K562 (cell line): Measurements from ENCODE around the gene ARID3C. TPM values are rescaled to one million over a fixed set of nuclear protein-coding genes. Genes with fewer than 3 reads are reported as not detected.

ENCODE experiments used
- ATAC-seq: fragments of 200-7000 bp; cut with Tn5 transposase; 3 replicates; pipeline ENCODE4 v1.9.1; 2020; ENCODE audit warnings: moderate library complexity
- BruUV-seq: library from RNA; stranded (reverse); fragments of 400-500 nt; replicated peaks from 2 replicates; lab custom pipeline; 2021; lab: Mats Ljungman, UMichigan
- CTCF ChIA-PET: fragments of 300-600 bp; formaldehyde crosslinking; extraction: SDS; loops from one replicate; lab custom pipeline; 2021; ENCODE audit warnings: low intra/inter-chr PET ratio; lab: Yijun Ruan, JAX
- POLR2A ChIA-PET: fragments of 300-600, 350-650 bp; sonication (Branson Sonifier 250); formaldehyde crosslinking; extraction: SDS; loops from one replicate; lab custom pipeline; 2021; ENCODE audit warnings: antibody characterized with exemption, inconsistent platforms; lab: Yijun Ruan, JAX
- DNase-seq, 4 experiments: peaks; one replicate each; pipeline versions ENCODE4 v3.0.0 to v3.0.0-alpha.2; 2011 to 2018; ENCODE audit warnings: low spot score in 3 of 4, mixed read lengths in 3 of 4; ENCODE audit errors: extremely low read depth in 1 of 4
- FAIRE-seq: peaks from 2 replicates; lab custom pipeline; 2011; peaks lifted over from hg19 to GRCh38; lab: Jason Lieb, UNC
- H2AFZ ChIP-seq: 2 replicates; pipeline ENCODE4 v1.6.0; 2011; ENCODE audit warnings: low read depth, low read length, control low read depth, inconsistent platforms
- H3K27ac ChIP-seq: fragments of 200-600 bp; 3 replicates; pipeline ENCODE4 v1.8.0; 2011; ENCODE audit warnings: low read depth, mild to moderate bottlenecking, control low read depth, inconsistent platforms, low read length, moderate library complexity, mixed read lengths; ENCODE audit errors: extremely low read depth
- H3K27me3 ChIP-seq, 2 experiments: fragments of 300-600 bp in 1 of 2; 2 replicates in 1 of 2; 3 replicates in 1 of 2; pipeline versions ENCODE4 v1.6.0 to v1.8.0; 2011; ENCODE audit warnings: inconsistent platforms in 2 of 2, low read length in 2 of 2, mild to moderate bottlenecking in 1 of 2, mixed read lengths in 1 of 2, moderate library complexity in 1 of 2; ENCODE audit not compliant: control insufficient read depth in 2 of 2, insufficient read depth in 2 of 2
- H3K36me3 ChIP-seq: fragments of 300-600 bp; 3 replicates; pipeline ENCODE4 v1.8.0; 2011; ENCODE audit warnings: mild to moderate bottlenecking, low read length, inconsistent platforms; ENCODE audit not compliant: control insufficient read depth, insufficient read depth
- H3K4me1 ChIP-seq, 2 experiments: fragments of 200-600 bp in 1 of 2; replicated peaks in 1 of 2; 2 replicates in 1 of 2; 3 replicates in 1 of 2; pipeline versions ENCODE4 v1.5.1 to v1.8.0; 2011; ENCODE audit warnings: inconsistent platforms in 2 of 2, low read length in 2 of 2, mild to moderate bottlenecking in 1 of 2, mixed read lengths in 1 of 2, moderate library complexity in 1 of 2; ENCODE audit not compliant: control insufficient read depth in 2 of 2, insufficient read depth in 2 of 2
- H3K4me2 ChIP-seq: 2 replicates; pipeline ENCODE4 v1.6.1; 2011; ENCODE audit warnings: low read length, control low read depth, inconsistent platforms, mixed read lengths; ENCODE audit not compliant: insufficient read depth
- H3K4me3 ChIP-seq: fragments of 200-600 bp; sonication (generic), shearing (Covaris generic); 2 replicates; pipeline ENCODE4 v1.5.1; 2016; ENCODE audit warnings: control low read depth, inconsistent platforms
- H3K79me2 ChIP-seq: fragments of 200-600 bp; 3 replicates; pipeline ENCODE4 v1.8.0; 2011; ENCODE audit warnings: low read length, inconsistent platforms; ENCODE audit not compliant: control insufficient read depth, insufficient read depth
- H3K9ac ChIP-seq, 2 experiments: 2 replicates each; pipeline versions ENCODE4 v1.6.0 to v1.6.1; 2011; ENCODE audit warnings: low read depth in 2 of 2, low read length in 2 of 2, control low read depth in 1 of 2, inconsistent platforms in 1 of 2, mild to moderate bottlenecking in 1 of 2, mixed read lengths in 1 of 2; ENCODE audit not compliant: insufficient read depth in 1 of 2
- H3K9me1 ChIP-seq: one replicate; pipeline ENCODE4 v1.6.0; 2011; ENCODE audit warnings: inconsistent platforms, mild to moderate bottlenecking, low read length, moderate library complexity; ENCODE audit not compliant: control insufficient read depth, insufficient read depth
- H3K9me3 ChIP-seq: replicated peaks from 2 replicates; pipeline ENCODE4 v1.5.1; 2011; ENCODE audit warnings: low read depth, low read length, inconsistent platforms; ENCODE audit not compliant: control insufficient read depth, insufficient read depth
- H4K20me1 ChIP-seq: replicated peaks from 2 replicates; pipeline ENCODE4 v1.6.1; 2011; ENCODE audit warnings: low read length, inconsistent platforms, mixed read lengths; ENCODE audit not compliant: control insufficient read depth, insufficient read depth
- CREM ChIP-seq: IDR thresholded peaks from 2 replicates; pipeline ENCODE4 v1.6.1; 2014; ENCODE audit warnings: antibody characterized with exemption, low read depth
- MGA ChIP-seq: fragments of 450-650 bp; IDR thresholded peaks from 2 replicates; pipeline ENCODE4 v1.6.1; 2016; ENCODE audit warnings: mild to moderate bottlenecking, moderate library complexity
- RAD21 ChIP-seq, 2 experiments: fragments of 250-450 bp in 1 of 2; fragments of 450-650 bp in 1 of 2; sonication (Bioruptor Pico) in 1 of 2; formaldehyde crosslinking in 1 of 2; IDR thresholded peaks in 1 of 2; conservative IDR thresholded peaks in 1 of 2; 2 replicates each; pipeline versions ENCODE4 v1.4.0 to v1.8.0; 2020 to 2022; ENCODE audit warnings: mild to moderate bottlenecking in 2 of 2, moderate library complexity in 1 of 2
- ZBTB17 ChIP-seq: fragments of 450-650 bp; formaldehyde crosslinking; IDR thresholded peaks from 2 replicates; pipeline ENCODE4 v1.4.0; 2020; ENCODE audit warnings: mild to moderate bottlenecking
- WGBS: fragments of 100-300 bp; shearing (Covaris generic); methylation state at CpG from one replicate; pipeline ENCODE4 v1.1.6; 2016; ENCODE audit warnings: low coverage, mixed read lengths; ENCODE audit not compliant: insufficient coverage; ENCODE audit errors: missing lambda C conversion rate; 5-methylcytosine and 5-hydroxymethylcytosine counted together
- in situ Hi-C: fragments of 300-500 bp; cut with MboI; formaldehyde crosslinking; loops from 4 replicates; pipeline ENCODE4 v1.15.0; 2018; ENCODE audit warnings: inconsistent platforms, mixed read lengths
- intact Hi-C: fragments of 100-400 bp; cut with micrococcal nuclease; formaldehyde crosslinking; loops from 2 replicates; pipeline ENCODE4 v1.14.2; 2022
- polyA plus RNA-seq, 8 experiments: library from polyadenylated mRNA; depleted of rRNA in 4 of 8; stranded (reverse) in 5 of 8; unstranded in 3 of 8; fragments of >200 nt; fragmentation: Nextera tagmentation in 2 of 8; fragmentation: Illumina TruSeq in 1 of 8; extraction: Ambion mirVana in 2 of 8; extraction: Trizol in 1 of 8; gene quantifications; 2 replicates each; pipeline versions ENCODE4 v1.2.1 to v1.2.3, GENCODE V29; 2011 to 2014; ENCODE audit warnings: inconsistent platforms in 1 of 8, missing spikeins in 1 of 8
- total RNA-seq, 7 experiments: library from RNA; depleted of rRNA in 6 of 7; stranded (reverse); fragments of >200 nt in 6 of 7; fragmentation: Illumina TruSeq in 2 of 7; extraction: Trizol in 2 of 7; gene quantifications; 2 replicates each; pipeline versions ENCODE4 v1.2.1 to v1.2.3, GENCODE V29; 2011 to 2021; ENCODE audit warnings: low replicate concordance in 1 of 7

ARID3C gene
- total and polyA plus RNA-seq, 9 of the 15 experiments (the other 6 are each of a cell fraction or from before 2014, with no cell fraction given) = not detected

GRCh38 chr9:34591248-34591916 lies 37.5 kb downstream of the ARID3C start:
- Histone ChIP-seq H3K4me1 (peaks cover 0 to 34% of the 10 kb centered on the region in 2 experiments; a peak in 2 of 5 replicates), H3K9me1 (no peaks in the 10 kb centered on the region), H3K36me3 (no peaks in the 10 kb centered on the region), H3K27ac (no peak overlapping the region), H3K4me3 (no peak overlapping the region), H3K79me2 (no peaks in the 10 kb centered on the region), H3K9me3 (no peaks in the 10 kb centered on the region), H3K4me2 (no peak overlapping the region), H3K9ac (peak overlapping the region in 1 of 2 experiments; percentile 45; a peak in 1 of 4 replicates), H2AFZ (0 out of 2 replicates have a peak overlapping the region, but pooled peaks have one; percentile 55), H4K20me1 (peaks cover 18% of the 10 kb centered on the region), H3K27me3 (peaks cover 10 to 47% of the 10 kb centered on the region in 2 experiments)
- in situ Hi-C loops = no loop called here
- ATAC-seq (peak; percentile 99), FAIRE-seq (peak; percentile 75), DNase-seq (peak; percentile 79 to 84 (median 81))
- 11% methylated on average over 32 of the region's 60 CpGs for WGBS
- BruUV-seq = no TSS peak
- ChIA-PET POLR2A (interaction anchor here (0.6 to 1.0 kb wide), 4 partner anchors 27 to 321 kb away, joined by 3 to 4 read pairs (median 3); no protein-coding TSS in a partner anchor), CTCF (interaction anchor here (0.6 to 1.8 kb wide), 7 partner anchors 13 to 270 kb away, joined by 3 to 9 read pairs (median 4); no protein-coding TSS in a partner anchor)
- intact Hi-C loops = loop anchor here (1.0 to 5.0 kb wide), 4 partner anchors 43 to 189 kb away; no protein-coding TSS in a partner anchor
- TF ChIP-seq CREM = 0 out of 2 replicates have a peak, but pooled peaks have one; percentile 22
- TF ChIP-seq ZBTB17 = no peak
- TF ChIP-seq MGA = no peak
- peak; percentile 63 to 90 for TF ChIP-seq RAD21 (CRISPR knock-in tag; conservative IDR thresholded peaks at IDR 0.05 in 1 of 2, IDR thresholded peaks at IDR 0.05 in 1 of 2)
